SK-N-SH treated with all-trans-retinoic acid at 6 μM for 48 hours (cell line): ENCODE measurements around the gene TNFSF13.

Source experiments
- ATAC-seq: fragments of 200-7000 bp; cut with Tn5 transposase; 3 replicates; pipeline ENCODE4 v1.9.1; 2020; ENCODE audit warnings: mild to moderate bottlenecking, moderate library complexity
- ARNTL ChIP-seq: fragments of 450-650 bp; formaldehyde crosslinking; IDR thresholded peaks from 2 replicates; pipeline ENCODE4 v1.5.0; 2020; ENCODE audit warnings: low read depth, mild to moderate bottlenecking, moderate library complexity, borderline replicate concordance
- BACH2 ChIP-seq: fragments of 250-450 bp; sonication (Bioruptor Pico); IDR thresholded peaks from 2 replicates; pipeline ENCODE4 v1.9.0; 2021; ENCODE audit warnings: mild to moderate bottlenecking, borderline replicate concordance
- ESRRG ChIP-seq: fragments of 250-450 bp; sonication (Bioruptor Pico); IDR thresholded peaks from 2 replicates; pipeline ENCODE4 v1.6.1; 2021; ENCODE audit warnings: mild to moderate bottlenecking
- GLIS3 ChIP-seq: fragments of 250-450 bp; sonication (Bioruptor Pico); IDR thresholded peaks from 2 replicates; pipeline ENCODE4 v1.5.0; 2020; ENCODE audit warnings: mild to moderate bottlenecking, moderate library complexity
- ISL1 ChIP-seq: fragments of 250-450 bp; sonication (Bioruptor Pico); IDR thresholded peaks from 2 replicates; pipeline ENCODE4 v2.1.2; 2022; ENCODE audit warnings: mild to moderate bottlenecking, moderate library complexity
- OSR1 ChIP-seq: fragments of 250-450 bp; sonication (Bioruptor Pico); IDR thresholded peaks from 2 replicates; pipeline ENCODE4 v1.8.0; 2022; ENCODE audit warnings: moderate library complexity, mild to moderate bottlenecking, inconsistent platforms
- PPARA ChIP-seq: fragments of 250-450 bp; sonication (Bioruptor Pico); IDR thresholded peaks from 2 replicates; pipeline ENCODE4 v1.5.0; 2020; ENCODE audit warnings: mild to moderate bottlenecking, borderline replicate concordance
- RARB ChIP-seq: fragments of 250-450 bp; sonication (Bioruptor Pico); IDR thresholded peaks from 2 replicates; pipeline ENCODE4 v1.8.0; 2021; ENCODE audit warnings: mild to moderate bottlenecking, moderate library complexity
- SNAI2 ChIP-seq: fragments of 250-450 bp; sonication (Bioruptor Pico); IDR thresholded peaks from 2 replicates; pipeline ENCODE4 v1.5.0; 2020; ENCODE audit warnings: mild to moderate bottlenecking, moderate library complexity
- TCF4 ChIP-seq: fragments of 250-450 bp; sonication (Bioruptor Pico); IDR thresholded peaks from 2 replicates; pipeline ENCODE4 v1.8.0; 2021; ENCODE audit warnings: mild to moderate bottlenecking, moderate library complexity, borderline replicate concordance
- TOX ChIP-seq: fragments of 250-450 bp; sonication (Bioruptor Pico); IDR thresholded peaks from 2 replicates; pipeline ENCODE4 v1.8.0; 2021; ENCODE audit warnings: mild to moderate bottlenecking, moderate library complexity, borderline replicate concordance
- ZC3H10 ChIP-seq: fragments of 250-450 bp; sonication (Bioruptor Pico); IDR thresholded peaks from 2 replicates; pipeline ENCODE4 v1.5.1; 2021; ENCODE audit warnings: mild to moderate bottlenecking, moderate library complexity
- ZFP30 ChIP-seq: fragments of 450-650 bp; formaldehyde crosslinking; IDR thresholded peaks from 2 replicates; pipeline ENCODE4 v1.5.0; 2022; ENCODE audit warnings: mild to moderate bottlenecking, moderate library complexity
- ZNF565 ChIP-seq: fragments of 450-650 bp; formaldehyde crosslinking; conservative IDR thresholded peaks from 2 replicates; pipeline ENCODE4 v1.5.0; 2020; ENCODE audit warnings: low read depth, mild to moderate bottlenecking, moderate library complexity
- ZNF70 ChIP-seq: fragments of 450-650 bp; formaldehyde crosslinking; IDR thresholded peaks from 2 replicates; pipeline ENCODE4 v1.5.0; 2020; ENCODE audit warnings: mild to moderate bottlenecking, moderate library complexity
- ZNF8 ChIP-seq: fragments of 450-650 bp; formaldehyde crosslinking; IDR thresholded peaks from 2 replicates; pipeline ENCODE4 v1.5.0; 2020; ENCODE audit warnings: mild to moderate bottlenecking, moderate library complexity
- TF ChIP-seq, protein P1 (sequence below): fragments of 250-450 bp; sonication (Bioruptor Pico); IDR thresholded peaks from 2 replicates; pipeline ENCODE4 v1.5.0; 2020; ENCODE audit warnings: mild to moderate bottlenecking, moderate library complexity
- TF ChIP-seq, protein P2 (sequence below): fragments of 250-450 bp; sonication (Bioruptor Pico); IDR thresholded peaks from 2 replicates; pipeline ENCODE4 v1.8.0; 2021; ENCODE audit warnings: low read depth, mild to moderate bottlenecking, moderate library complexity, borderline replicate concordance
- TF ChIP-seq, protein P3 (sequence below): fragments of 250-450 bp; sonication (Bioruptor Pico); IDR thresholded peaks from 2 replicates; pipeline ENCODE4 v1.5.1; 2021; ENCODE audit warnings: mild to moderate bottlenecking, moderate library complexity
- TF ChIP-seq, protein P4 (sequence below): fragments of 250-450 bp; sonication (Bioruptor Pico); IDR thresholded peaks from 2 replicates; pipeline ENCODE4 v1.5.1; 2020; ENCODE audit warnings: low read depth, mild to moderate bottlenecking, moderate library complexity
- TF ChIP-seq, protein P5 (sequence below): fragments of 250-450 bp; sonication (Bioruptor Pico); IDR thresholded peaks from 2 replicates; pipeline ENCODE4 v1.8.0; 2020; ENCODE audit warnings: mild to moderate bottlenecking, moderate library complexity, borderline replicate concordance

TNFSF13 gene

DNA sequence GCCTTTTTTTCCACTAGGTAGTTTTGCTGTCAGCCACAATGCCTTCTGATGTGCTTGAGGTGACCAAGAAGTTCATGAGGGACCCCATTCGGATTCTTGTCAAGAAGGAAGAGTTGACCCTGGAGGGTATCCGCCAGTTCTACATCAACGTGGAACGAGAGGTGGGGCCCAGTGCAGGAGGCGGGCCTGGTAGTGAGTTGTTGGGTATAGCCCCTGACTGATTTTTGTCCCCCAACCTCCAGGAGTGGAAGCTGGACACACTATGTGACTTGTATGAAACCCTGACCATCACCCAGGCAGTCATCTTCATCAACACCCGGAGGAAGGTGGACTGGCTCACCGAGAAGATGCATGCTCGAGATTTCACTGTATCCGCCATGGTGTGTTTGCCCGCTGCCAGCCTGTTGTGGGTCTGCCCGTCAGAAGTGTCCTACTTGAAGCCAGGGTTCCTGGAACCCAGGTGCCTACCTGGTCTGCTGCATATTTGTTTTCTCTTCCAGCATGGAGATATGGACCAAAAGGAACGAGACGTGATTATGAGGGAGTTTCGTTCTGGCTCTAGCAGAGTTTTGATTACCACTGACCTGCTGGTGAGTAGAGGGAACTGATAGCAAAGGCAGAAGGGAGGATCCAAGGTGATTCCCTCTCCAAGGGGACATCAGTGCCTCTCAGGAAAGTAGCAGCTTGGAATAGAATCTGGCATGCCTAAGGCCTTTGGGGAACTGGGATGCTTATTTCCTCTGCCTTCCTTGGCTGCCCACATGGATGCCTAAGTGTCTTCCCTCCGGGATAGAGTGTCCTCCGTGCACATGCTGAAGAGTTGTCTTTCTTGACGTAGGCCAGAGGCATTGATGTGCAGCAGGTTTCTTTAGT lies 19.0 kb downstream of the TNFSF13 start:
- no peak for ATAC-seq
- TF ChIP-seq PPARA (CRISPR knock-in tag), result no peak
- TF ChIP-seq, protein P1, sequence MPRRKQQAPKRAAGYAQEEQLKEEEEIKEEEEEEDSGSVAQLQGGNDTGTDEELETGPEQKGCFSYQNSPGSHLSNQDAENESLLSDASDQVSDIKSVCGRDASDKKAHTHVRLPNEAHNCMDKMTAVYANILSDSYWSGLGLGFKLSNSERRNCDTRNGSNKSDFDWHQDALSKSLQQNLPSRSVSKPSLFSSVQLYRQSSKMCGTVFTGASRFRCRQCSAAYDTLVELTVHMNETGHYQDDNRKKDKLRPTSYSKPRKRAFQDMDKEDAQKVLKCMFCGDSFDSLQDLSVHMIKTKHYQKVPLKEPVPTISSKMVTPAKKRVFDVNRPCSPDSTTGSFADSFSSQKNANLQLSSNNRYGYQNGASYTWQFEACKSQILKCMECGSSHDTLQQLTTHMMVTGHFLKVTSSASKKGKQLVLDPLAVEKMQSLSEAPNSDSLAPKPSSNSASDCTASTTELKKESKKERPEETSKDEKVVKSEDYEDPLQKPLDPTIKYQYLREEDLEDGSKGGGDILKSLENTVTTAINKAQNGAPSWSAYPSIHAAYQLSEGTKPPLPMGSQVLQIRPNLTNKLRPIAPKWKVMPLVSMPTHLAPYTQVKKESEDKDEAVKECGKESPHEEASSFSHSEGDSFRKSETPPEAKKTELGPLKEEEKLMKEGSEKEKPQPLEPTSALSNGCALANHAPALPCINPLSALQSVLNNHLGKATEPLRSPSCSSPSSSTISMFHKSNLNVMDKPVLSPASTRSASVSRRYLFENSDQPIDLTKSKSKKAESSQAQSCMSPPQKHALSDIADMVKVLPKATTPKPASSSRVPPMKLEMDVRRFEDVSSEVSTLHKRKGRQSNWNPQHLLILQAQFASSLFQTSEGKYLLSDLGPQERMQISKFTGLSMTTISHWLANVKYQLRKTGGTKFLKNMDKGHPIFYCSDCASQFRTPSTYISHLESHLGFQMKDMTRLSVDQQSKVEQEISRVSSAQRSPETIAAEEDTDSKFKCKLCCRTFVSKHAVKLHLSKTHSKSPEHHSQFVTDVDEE, result no peak
- TF ChIP-seq ZNF8 (CRISPR knock-in tag), result no peak
- TF ChIP-seq TOX (CRISPR knock-in tag), result no peak
- no peak for TF ChIP-seq RARB
- TF ChIP-seq, protein P2, sequence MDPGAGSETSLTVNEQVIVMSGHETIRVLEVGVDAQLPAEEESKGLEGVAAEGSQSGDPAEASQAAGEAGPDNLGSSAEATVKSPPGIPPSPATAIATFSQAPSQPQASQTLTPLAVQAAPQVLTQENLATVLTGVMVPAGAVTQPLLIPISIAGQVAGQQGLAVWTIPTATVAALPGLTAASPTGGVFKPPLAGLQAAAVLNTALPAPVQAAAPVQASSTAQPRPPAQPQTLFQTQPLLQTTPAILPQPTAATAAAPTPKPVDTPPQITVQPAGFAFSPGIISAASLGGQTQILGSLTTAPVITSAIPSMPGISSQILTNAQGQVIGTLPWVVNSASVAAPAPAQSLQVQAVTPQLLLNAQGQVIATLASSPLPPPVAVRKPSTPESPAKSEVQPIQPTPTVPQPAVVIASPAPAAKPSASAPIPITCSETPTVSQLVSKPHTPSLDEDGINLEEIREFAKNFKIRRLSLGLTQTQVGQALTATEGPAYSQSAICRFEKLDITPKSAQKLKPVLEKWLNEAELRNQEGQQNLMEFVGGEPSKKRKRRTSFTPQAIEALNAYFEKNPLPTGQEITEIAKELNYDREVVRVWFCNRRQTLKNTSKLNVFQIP (CRISPR knock-in tag), result no peak
- TF ChIP-seq, protein P3, sequence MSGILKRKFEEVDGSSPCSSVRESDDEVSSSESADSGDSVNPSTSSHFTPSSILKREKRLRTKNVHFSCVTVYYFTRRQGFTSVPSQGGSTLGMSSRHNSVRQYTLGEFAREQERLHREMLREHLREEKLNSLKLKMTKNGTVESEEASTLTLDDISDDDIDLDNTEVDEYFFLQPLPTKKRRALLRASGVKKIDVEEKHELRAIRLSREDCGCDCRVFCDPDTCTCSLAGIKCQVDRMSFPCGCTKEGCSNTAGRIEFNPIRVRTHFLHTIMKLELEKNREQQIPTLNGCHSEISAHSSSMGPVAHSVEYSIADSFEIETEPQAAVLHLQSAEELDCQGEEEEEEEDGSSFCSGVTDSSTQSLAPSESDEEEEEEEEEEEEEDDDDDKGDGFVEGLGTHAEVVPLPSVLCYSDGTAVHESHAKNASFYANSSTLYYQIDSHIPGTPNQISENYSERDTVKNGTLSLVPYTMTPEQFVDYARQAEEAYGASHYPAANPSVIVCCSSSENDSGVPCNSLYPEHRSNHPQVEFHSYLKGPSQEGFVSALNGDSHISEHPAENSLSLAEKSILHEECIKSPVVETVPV, result no peak
- TF ChIP-seq ESRRG (CRISPR knock-in tag), result no peak
- no peak for TF ChIP-seq TCF4
- no peak for TF ChIP-seq SNAI2
- TF ChIP-seq, protein P4, sequence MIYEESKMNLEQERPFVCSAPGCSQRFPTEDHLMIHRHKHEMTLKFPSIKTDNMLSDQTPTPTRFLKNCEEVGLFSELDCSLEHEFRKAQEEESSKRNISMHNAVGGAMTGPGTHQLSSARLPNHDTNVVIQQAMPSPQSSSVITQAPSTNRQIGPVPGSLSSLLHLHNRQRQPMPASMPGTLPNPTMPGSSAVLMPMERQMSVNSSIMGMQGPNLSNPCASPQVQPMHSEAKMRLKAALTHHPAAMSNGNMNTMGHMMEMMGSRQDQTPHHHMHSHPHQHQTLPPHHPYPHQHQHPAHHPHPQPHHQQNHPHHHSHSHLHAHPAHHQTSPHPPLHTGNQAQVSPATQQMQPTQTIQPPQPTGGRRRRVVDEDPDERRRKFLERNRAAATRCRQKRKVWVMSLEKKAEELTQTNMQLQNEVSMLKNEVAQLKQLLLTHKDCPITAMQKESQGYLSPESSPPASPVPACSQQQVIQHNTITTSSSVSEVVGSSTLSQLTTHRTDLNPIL (CRISPR knock-in tag), result no peak
- no peak for TF ChIP-seq OSR1 (CRISPR knock-in tag)

DNA sequence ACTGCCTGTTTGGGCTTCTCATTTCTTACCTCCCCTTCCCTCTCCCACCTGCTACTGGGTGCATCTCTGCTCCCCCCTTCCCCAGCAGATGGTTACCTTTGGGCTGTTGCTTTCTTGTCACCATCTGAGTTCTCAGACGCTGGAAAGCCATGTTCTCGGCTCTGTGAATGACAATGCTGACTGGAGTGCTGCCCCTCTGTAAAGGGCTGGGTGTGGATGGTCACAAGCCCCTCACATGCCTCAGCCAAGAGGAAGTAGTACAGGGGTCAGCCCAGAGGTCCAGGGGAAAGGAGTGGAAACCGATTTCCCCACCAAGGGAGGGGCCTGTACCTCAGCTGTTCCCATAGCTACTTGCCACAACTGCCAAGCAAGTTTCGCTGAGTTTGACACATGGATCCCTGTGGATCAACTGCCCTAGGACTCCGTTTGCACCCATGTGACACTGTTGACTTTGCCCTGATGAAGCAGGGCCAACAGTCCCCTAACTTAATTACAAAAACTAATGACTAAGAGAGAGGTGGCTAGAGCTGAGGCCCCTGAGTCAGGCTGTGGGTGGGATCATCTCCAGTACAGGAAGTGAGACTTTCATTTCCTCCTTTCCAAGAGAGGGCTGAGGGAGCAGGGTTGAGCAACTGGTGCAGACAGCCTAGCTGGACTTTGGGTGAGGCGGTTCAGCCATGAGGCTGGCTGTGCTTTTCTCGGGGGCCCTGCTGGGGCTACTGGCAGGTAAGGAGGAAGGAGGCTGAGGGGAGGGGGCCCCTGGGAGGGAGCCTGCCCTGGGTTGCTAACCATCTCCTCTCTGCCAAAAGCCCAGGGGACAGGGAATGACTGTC lies 20.7 kb downstream of the TNFSF13 start, which contains the start of gene CD68:
TSS of gene CD68 (plus strand) at position 638 of the 833 bp plus-strand sequence. CDS start at position 678, 40 bp downstream.
- ATAC-seq, result peak; percentile 62
- TF ChIP-seq TOX (CRISPR knock-in tag) (peak; percentile 82), ZNF8 (CRISPR knock-in tag) (0 out of 2 replicates have a peak, but pooled peaks have one; percentile 43), SNAI2 (no peak), ZFP30 (CRISPR knock-in tag) (peak; percentile 5), RARB (0 out of 2 replicates have a peak, but pooled peaks have one; percentile 6), TCF4 (no peak), ARNTL (peak; percentile 29; the same call in 1 of the 2 replicates), BACH2 (CRISPR knock-in tag) (no peak), ZC3H10 (no peak), ZNF565 (CRISPR knock-in tag) (no peak), ISL1 (CRISPR knock-in tag) (peak; percentile 9; the same call in 1 of the 2 replicates), GLIS3 (CRISPR knock-in tag) (peak; percentile 71), ESRRG (CRISPR knock-in tag) (peak; percentile 86), OSR1 (CRISPR knock-in tag) (no peak), ZNF70 (CRISPR knock-in tag) (no peak)
- TF ChIP-seq, protein P1, result no peak
- TF ChIP-seq, protein P3, result peak; percentile 91; the same call in 1 of the 2 replicates
- TF ChIP-seq, protein P5, sequence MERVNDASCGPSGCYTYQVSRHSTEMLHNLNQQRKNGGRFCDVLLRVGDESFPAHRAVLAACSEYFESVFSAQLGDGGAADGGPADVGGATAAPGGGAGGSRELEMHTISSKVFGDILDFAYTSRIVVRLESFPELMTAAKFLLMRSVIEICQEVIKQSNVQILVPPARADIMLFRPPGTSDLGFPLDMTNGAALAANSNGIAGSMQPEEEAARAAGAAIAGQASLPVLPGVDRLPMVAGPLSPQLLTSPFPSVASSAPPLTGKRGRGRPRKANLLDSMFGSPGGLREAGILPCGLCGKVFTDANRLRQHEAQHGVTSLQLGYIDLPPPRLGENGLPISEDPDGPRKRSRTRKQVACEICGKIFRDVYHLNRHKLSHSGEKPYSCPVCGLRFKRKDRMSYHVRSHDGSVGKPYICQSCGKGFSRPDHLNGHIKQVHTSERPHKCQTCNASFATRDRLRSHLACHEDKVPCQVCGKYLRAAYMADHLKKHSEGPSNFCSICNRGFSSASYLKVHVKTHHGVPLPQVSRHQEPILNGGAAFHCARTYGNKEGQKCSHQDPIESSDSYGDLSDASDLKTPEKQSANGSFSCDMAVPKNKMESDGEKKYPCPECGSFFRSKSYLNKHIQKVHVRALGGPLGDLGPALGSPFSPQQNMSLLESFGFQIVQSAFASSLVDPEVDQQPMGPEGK (CRISPR knock-in tag), result peak; percentile 90; the same call in 1 of the 2 replicates
